Hepatic stellate cell (primary cell): Measurements from ENCODE around the gene IFNW1.

Experiments
- DNase-seq: peaks from one replicate; pipeline ENCODE4 v3.0.0; 2011; ENCODE audit warnings: low spot score

IFNW1 gene

DNA sequence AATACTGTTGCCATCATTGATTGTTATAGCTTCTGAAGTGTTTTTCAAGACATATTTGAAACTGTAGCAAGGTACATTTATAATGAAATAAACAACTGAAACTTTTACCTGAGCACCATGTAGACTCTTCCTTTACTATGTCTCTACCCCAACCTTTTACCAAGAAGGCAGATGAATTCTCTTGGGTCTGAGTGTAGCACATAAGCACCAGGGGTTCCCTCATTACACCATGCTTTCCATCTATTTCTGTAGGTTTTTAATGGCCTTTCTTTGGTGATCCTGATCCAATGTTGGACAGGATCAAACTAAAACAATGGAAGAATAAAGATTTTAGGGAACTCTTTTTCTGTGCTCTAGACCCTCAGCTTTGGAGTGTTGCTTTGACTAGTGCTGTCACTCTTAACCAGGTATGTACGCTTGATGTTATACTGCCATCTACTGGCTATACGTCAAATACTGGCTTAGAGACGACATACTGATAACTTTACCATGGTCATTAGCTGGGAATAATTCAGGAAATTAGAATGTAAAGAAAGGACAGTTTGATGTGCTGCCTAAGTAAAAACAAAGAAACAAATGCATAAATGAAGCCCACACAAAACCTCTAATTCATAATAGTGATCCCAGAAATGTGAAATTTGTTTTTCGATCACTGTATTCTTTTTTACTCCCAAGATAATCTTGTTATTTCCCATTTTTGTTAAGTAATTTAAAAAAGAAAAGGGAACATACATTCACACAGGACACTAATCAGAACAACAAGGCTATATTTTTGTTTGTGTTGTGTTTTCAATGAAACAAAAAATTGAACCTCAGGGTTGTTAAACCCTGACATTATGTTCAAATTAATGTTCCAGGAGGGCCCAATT is 30.7 kb downstream of the IFNW1 start:
- peak; percentile 38 for DNase-seq

DNA sequence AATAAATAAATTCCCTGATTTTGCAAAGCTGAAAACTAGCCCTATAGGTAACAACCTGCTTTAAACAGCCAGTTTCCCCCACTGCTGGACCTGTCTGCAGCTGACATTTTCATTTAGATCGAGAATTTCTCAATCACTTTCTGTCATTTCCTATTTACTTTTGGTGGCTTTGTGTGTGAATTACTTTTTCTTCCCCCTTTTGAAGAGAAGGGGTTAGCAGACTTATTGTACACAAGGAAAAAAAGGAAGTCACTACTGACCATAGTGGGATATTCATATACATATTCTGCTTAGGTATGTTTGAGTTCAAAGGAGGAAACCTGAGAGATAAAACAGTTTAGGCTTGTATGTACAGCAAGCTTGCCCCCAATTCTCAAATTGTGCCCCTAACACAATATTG is 36.8 kb downstream of the IFNW1 start:
- DNase-seq: no peak

DNA sequence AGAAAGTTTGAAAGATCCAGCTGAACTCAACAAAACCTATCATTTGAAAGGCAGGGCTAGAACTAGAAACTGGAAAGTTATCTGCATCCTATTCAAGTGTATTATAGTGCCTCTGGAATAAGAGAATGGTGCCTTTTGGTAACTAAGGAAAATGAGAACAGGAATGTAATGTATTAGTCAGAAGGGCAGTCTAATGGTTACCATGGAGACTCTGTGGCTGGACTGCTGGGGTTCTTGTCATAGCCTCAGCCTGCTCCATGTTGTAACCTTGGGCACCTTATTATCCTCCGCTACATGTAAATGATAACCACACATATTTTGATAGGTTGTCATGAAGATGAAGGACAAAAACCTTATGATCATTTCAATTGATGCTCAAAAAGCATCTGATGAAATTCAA is 39.3 kb downstream of the IFNW1 start:
- peak; percentile 29 for DNase-seq

- DNase-seq: no peak
Measured at GRCh38 chr9:21097817-21098216, 43.8 kb downstream of the IFNW1 start.

GRCh38 chr9:21096901-21097255 is 44.8 kb downstream of the IFNW1 start:
- no peak for DNase-seq

GRCh38 chr9:21096172-21096900 is 45.3 kb downstream of the IFNW1 start:
- peak; percentile 14 for DNase-seq

DNA sequence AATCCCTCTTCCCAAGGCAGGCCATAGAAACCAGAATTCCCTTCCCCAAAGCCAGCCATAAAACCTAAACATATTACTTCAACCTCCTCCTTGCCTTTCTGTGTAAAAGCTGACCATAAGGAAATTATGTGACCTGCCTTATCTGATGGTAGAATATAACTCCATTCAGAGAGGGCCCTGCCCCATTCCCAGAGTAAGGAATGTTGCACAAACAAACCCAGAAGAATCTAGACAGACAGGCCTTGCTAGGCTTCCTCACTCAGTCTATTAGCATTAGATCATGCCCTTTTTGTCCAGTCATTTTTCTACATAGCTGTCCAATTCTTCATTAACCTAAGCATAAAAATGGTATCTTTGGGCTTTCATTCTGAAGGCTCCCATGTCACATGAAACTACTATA is 46.1 kb downstream of the IFNW1 start:
- no peak for DNase-seq
